Loucy (cell line): ENCODE data around the gene MGAT5B.

ENCODE experiments used
- CTCF ChIP-seq: fragments of 200-600 bp; sonication (generic); conservative IDR thresholded peaks from 2 replicates; pipeline ENCODE4 v1.5.1; 2014; ENCODE audit warnings: mild to moderate bottlenecking, antibody characterized with exemption, low read length
- EZH2phosphoT487 ChIP-seq: fragments of 200-600 bp; IDR thresholded peaks from 2 replicates; pipeline ENCODE4 v1.6.1; 2018; ENCODE audit warnings: antibody characterized with exemption, mild to moderate bottlenecking, moderate library complexity, borderline replicate concordance

- TF ChIP-seq CTCF (no peak), EZH2phosphoT487 (no peak)
Observed at GRCh38 chr17:76909971-76910760, 42.0 kb downstream of the MGAT5B start.
